Loucy (cell line): ENCODE data around the gene IZUMO1R.

Experiments used
- H2AFZ ChIP-seq: fragments of 200-600 bp; sonication (generic); 2 replicates; pipeline ENCODE4 v1.6.0; 2016; ENCODE audit warnings: antibody characterized with exemption, mild to moderate bottlenecking, low read length, moderate library complexity
- H3F3A ChIP-seq: fragments of 200-600 bp; 2 replicates; pipeline ENCODE4 v1.6.0; 2016; ENCODE audit warnings: antibody characterized with exemption, low read depth, mild to moderate bottlenecking
- H3K27me3 ChIP-seq: fragments of 200-600 bp; sonication (generic); 2 replicates; pipeline ENCODE4 v1.6.1; 2014; ENCODE audit warnings: low read length, mild to moderate bottlenecking; ENCODE audit not compliant: insufficient read depth, poor library complexity, severe bottlenecking
- H3K36me3 ChIP-seq: fragments of 200-600 bp; sonication (generic); 2 replicates; pipeline ENCODE4 v1.6.1; 2016; ENCODE audit warnings: low read length; ENCODE audit not compliant: insufficient read depth
- H3K4me1 ChIP-seq: fragments of 200-600 bp; sonication (generic); 2 replicates; pipeline ENCODE4 v1.5.1; 2014; ENCODE audit warnings: low read length, mild to moderate bottlenecking; ENCODE audit not compliant: insufficient read depth, poor library complexity, severe bottlenecking
- H3K4me2 ChIP-seq: fragments of 200-600 bp; sonication (generic); 2 replicates; pipeline ENCODE4 v1.6.0; 2014; ENCODE audit warnings: antibody characterized with exemption, low read length, low read depth, mild to moderate bottlenecking; ENCODE audit not compliant: poor library complexity, severe bottlenecking
- H3K4me3 ChIP-seq: fragments of 200-600 bp; sonication (generic); 2 replicates; pipeline ENCODE4 v1.5.1; 2014; ENCODE audit warnings: low read length, mild to moderate bottlenecking, mixed read lengths; ENCODE audit not compliant: poor library complexity, severe bottlenecking
- H3K79me2 ChIP-seq: fragments of 200-600 bp; sonication (generic); 2 replicates; pipeline ENCODE4 v1.6.1; 2014; ENCODE audit warnings: low read length; ENCODE audit not compliant: insufficient read depth
- H3K9ac ChIP-seq: fragments of 200-600 bp; sonication (generic); 2 replicates; pipeline ENCODE4 v1.6.0; 2014; ENCODE audit warnings: mild to moderate bottlenecking, low read depth, low read length, moderate library complexity; ENCODE audit not compliant: poor library complexity, severe bottlenecking
- H3K9me2 ChIP-seq: fragments of 200-600 bp; sonication (generic); replicated peaks from 2 replicates; pipeline ENCODE4 v1.6.1; 2016; ENCODE audit warnings: low read depth, low read length, mixed read lengths
- H3K9me3 ChIP-seq: fragments of 200-600 bp; sonication (generic); 2 replicates; pipeline ENCODE4 v1.6.1; 2014; ENCODE audit warnings: mild to moderate bottlenecking, antibody characterized with exemption, low read length, low read depth; ENCODE audit not compliant: insufficient read depth
- H4K20me1 ChIP-seq: fragments of 200-600 bp; sonication (generic); 2 replicates; pipeline ENCODE4 v1.6.0; 2014; ENCODE audit warnings: antibody characterized with exemption, low read length, mild to moderate bottlenecking; ENCODE audit not compliant: insufficient read depth, poor library complexity, severe bottlenecking
- CTCF ChIP-seq: fragments of 200-600 bp; sonication (generic); conservative IDR thresholded peaks from 2 replicates; pipeline ENCODE4 v1.5.1; 2014; ENCODE audit warnings: mild to moderate bottlenecking, antibody characterized with exemption, low read length
- EZH2phosphoT487 ChIP-seq: fragments of 200-600 bp; IDR thresholded peaks from 2 replicates; pipeline ENCODE4 v1.6.1; 2018; ENCODE audit warnings: antibody characterized with exemption, mild to moderate bottlenecking, moderate library complexity, borderline replicate concordance

The IZUMO1R gene

DNA sequence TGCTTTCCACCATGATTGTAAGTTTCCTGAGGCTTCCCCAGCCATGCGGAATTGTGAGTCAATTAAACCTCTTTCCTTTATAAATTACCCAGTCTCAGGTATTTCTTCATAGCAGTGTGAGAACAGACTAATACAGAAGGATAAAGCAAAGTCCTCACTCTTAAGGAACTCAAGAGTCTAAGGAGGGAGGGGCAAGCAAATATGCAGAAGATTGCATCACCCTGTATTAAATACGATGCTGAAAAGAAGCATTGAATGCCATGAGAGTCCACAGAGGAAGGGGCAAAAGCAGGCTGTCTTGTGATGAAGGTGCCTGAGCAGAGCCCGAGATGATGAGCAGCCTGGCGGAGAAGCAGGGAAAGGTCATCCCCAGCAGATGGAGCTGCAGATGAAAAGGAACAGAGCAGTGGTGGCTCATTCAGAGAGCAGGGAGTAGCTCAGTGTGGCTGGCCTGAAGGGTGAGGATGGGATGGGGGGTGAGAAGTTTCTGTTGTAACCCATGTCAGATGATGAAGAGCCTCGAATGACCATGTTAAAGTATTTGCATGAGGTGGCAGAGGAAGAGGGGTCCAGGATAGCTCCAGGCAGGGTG lies 6.3 kb upstream of the IZUMO1R start:
- no peaks in the 10 kb centered on the region for H3K36me3 ChIP-seq
- no peak; the same call in 1 of the 2 replicates for TF ChIP-seq CTCF
- no peak for TF ChIP-seq EZH2phosphoT487
- H2AFZ ChIP-seq = no peak overlapping the region
- no peaks in the 10 kb centered on the region for H3K9me2 ChIP-seq
- H3K4me3 ChIP-seq = no peak overlapping the region
- no peaks in the 10 kb centered on the region for H3K27me3 ChIP-seq
- H3K4me2 ChIP-seq = no peak overlapping the region
- H3K9ac ChIP-seq = no peak overlapping the region
- no peaks in the 10 kb centered on the region for H3K79me2 ChIP-seq
- no peaks in the 10 kb centered on the region for H3K9me3 ChIP-seq
- no peaks in the 10 kb centered on the region for H3F3A ChIP-seq
- no peaks in the 10 kb centered on the region for H3K4me1 ChIP-seq
- H4K20me1 ChIP-seq = no peaks in the 10 kb centered on the region

- Histone ChIP-seq H3F3A (no peaks in the 10 kb centered on the region), H3K9me2 (no peaks in the 10 kb centered on the region), H2AFZ (no peak overlapping the region), H3K27me3 (no peaks in the 10 kb centered on the region), H3K79me2 (no peaks in the 10 kb centered on the region), H3K9ac (no peak overlapping the region), H3K4me1 (no peaks in the 10 kb centered on the region), H3K36me3 (no peaks in the 10 kb centered on the region), H3K4me2 (no peak overlapping the region), H4K20me1 (no peaks in the 10 kb centered on the region), H3K4me3 (no peak overlapping the region), H3K9me3 (no peaks in the 10 kb centered on the region)
- TF ChIP-seq CTCF (no peak), EZH2phosphoT487 (no peak)
Observed at GRCh38 chr11:94302776-94303175, 1.6 kb upstream of the IZUMO1R start.

DNA sequence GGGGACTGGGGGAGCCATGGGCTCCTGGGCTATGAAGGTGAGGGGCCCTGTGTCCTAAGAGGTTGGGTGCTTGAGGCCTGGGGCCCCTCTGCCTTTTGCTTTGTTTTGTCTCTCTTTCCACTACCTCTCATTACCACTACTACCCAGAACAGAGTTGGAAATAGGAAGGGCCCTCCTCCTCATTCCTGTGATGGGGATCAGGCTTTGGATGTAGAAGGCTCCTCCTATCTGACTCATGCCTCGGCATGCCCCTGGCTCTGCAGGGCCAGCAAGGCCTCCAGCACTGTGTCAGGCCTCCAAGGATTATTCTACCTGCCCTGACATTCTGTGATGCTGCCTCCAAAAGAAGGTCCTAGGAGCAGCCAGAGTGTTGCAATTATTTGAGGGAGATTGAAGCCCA lies 766 bp downstream of the IZUMO1R start:
- no peak overlapping the region for H3K4me2 ChIP-seq
- no peak overlapping the region for H2AFZ ChIP-seq

More for the DNA sequence above, 766 bp downstream of the IZUMO1R start:
- no peak for TF ChIP-seq EZH2phosphoT487
- Histone ChIP-seq H3K4me1 (no peaks in the 10 kb centered on the region), H3K36me3 (no peaks in the 10 kb centered on the region), H3F3A (no peaks in the 10 kb centered on the region), H3K79me2 (no peaks in the 10 kb centered on the region), H3K4me3 (no peak overlapping the region), H3K9ac (no peak overlapping the region), H3K27me3 (no peaks in the 10 kb centered on the region), H3K9me3 (no peaks in the 10 kb centered on the region), H3K9me2 (no peaks in the 10 kb centered on the region), H4K20me1 (no peaks in the 10 kb centered on the region)
